Measurements from ENCODE around the gene GLI3. TPM values are rescaled to one million over a fixed set of nuclear protein-coding genes. Genes with fewer than 3 reads are reported as not detected.

Gene GLI3
- total and polyA plus RNA-seq, 2 of the 8 experiments (the other 6 are each of a cell fraction or from before 2014, with no cell fraction given) = 8.0 to 31.1 TPM

DNA sequence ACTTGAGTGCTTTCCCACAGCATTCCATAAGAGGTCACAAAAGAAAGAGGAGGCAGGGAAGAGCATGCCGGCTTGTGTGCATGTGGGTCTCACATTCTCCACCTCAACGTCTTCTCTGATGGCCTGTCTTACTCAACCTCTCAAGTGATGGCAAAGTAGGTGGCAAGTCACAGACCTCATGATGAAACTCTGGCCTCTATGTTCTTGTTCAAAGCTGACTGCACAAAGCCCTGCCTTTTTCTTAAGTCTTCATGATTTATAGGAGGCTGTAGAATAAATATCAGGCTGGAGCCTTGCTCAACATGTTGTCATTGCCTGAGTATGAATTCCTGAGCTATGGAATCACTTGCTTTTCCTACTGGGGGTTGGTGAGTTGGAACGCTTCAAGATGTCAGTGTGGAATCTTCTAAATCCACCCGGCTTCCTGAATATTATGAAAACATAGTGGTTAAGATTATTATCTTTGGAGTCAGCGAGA, 320.5 kb downstream of the GLI3 start (continued):
- TF ChIP-seq, protein P1, sequence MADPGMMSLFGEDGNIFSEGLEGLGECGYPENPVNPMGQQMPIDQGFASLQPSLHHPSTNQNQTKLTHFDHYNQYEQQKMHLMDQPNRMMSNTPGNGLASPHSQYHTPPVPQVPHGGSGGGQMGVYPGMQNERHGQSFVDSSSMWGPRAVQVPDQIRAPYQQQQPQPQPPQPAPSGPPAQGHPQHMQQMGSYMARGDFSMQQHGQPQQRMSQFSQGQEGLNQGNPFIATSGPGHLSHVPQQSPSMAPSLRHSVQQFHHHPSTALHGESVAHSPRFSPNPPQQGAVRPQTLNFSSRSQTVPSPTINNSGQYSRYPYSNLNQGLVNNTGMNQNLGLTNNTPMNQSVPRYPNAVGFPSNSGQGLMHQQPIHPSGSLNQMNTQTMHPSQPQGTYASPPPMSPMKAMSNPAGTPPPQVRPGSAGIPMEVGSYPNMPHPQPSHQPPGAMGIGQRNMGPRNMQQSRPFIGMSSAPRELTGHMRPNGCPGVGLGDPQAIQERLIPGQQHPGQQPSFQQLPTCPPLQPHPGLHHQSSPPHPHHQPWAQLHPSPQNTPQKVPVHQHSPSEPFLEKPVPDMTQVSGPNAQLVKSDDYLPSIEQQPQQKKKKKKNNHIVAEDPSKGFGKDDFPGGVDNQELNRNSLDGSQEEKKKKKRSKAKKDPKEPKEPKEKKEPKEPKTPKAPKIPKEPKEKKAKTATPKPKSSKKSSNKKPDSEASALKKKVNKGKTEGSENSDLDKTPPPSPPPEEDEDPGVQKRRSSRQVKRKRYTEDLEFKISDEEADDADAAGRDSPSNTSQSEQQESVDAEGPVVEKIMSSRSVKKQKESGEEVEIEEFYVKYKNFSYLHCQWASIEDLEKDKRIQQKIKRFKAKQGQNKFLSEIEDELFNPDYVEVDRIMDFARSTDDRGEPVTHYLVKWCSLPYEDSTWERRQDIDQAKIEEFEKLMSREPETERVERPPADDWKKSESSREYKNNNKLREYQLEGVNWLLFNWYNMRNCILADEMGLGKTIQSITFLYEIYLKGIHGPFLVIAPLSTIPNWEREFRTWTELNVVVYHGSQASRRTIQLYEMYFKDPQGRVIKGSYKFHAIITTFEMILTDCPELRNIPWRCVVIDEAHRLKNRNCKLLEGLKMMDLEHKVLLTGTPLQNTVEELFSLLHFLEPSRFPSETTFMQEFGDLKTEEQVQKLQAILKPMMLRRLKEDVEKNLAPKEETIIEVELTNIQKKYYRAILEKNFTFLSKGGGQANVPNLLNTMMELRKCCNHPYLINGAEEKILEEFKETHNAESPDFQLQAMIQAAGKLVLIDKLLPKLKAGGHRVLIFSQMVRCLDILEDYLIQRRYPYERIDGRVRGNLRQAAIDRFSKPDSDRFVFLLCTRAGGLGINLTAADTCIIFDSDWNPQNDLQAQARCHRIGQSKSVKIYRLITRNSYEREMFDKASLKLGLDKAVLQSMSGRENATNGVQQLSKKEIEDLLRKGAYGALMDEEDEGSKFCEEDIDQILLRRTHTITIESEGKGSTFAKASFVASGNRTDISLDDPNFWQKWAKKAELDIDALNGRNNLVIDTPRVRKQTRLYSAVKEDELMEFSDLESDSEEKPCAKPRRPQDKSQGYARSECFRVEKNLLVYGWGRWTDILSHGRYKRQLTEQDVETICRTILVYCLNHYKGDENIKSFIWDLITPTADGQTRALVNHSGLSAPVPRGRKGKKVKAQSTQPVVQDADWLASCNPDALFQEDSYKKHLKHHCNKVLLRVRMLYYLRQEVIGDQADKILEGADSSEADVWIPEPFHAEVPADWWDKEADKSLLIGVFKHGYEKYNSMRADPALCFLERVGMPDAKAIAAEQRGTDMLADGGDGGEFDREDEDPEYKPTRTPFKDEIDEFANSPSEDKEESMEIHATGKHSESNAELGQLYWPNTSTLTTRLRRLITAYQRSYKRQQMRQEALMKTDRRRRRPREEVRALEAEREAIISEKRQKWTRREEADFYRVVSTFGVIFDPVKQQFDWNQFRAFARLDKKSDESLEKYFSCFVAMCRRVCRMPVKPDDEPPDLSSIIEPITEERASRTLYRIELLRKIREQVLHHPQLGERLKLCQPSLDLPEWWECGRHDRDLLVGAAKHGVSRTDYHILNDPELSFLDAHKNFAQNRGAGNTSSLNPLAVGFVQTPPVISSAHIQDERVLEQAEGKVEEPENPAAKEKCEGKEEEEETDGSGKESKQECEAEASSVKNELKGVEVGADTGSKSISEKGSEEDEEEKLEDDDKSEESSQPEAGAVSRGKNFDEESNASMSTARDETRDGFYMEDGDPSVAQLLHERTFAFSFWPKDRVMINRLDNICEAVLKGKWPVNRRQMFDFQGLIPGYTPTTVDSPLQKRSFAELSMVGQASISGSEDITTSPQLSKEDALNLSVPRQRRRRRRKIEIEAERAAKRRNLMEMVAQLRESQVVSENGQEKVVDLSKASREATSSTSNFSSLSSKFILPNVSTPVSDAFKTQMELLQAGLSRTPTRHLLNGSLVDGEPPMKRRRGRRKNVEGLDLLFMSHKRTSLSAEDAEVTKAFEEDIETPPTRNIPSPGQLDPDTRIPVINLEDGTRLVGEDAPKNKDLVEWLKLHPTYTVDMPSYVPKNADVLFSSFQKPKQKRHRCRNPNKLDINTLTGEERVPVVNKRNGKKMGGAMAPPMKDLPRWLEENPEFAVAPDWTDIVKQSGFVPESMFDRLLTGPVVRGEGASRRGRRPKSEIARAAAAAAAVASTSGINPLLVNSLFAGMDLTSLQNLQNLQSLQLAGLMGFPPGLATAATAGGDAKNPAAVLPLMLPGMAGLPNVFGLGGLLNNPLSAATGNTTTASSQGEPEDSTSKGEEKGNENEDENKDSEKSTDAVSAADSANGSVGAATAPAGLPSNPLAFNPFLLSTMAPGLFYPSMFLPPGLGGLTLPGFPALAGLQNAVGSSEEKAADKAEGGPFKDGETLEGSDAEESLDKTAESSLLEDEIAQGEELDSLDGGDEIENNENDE (IDR thresholded peaks at IDR 0.05; ENCODE audit: insufficient replicate concordance, low read length) = no peak
- TF ChIP-seq JUND (IDR thresholded peaks at IDR 0.05; ENCODE audit: low read length) (no peak), POU5F1 (IDR thresholded peaks at IDR 0.05; ENCODE audit: low read depth, low read length) (no peak), BCL11A (IDR thresholded peaks at IDR 0.05; ENCODE audit: low read depth in 2 of 2, low read length in 2 of 2) (no peak), CHD1 (IDR thresholded peaks at IDR 0.05; ENCODE audit: low read depth, low read length) (no peak), EGR1 (IDR thresholded peaks at IDR 0.05; ENCODE audit: borderline replicate concordance, low read depth, low read length) (no peak)
- TF ChIP-seq, protein P2, sequence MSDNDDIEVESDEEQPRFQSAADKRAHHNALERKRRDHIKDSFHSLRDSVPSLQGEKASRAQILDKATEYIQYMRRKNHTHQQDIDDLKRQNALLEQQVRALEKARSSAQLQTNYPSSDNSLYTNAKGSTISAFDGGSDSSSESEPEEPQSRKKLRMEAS (IDR thresholded peaks at IDR 0.05) = no peak
